Measurements from ENCODE around the gene KIF26A.

Gene KIF26A

GRCh38 chr14:104154246-104154645 is 15.9 kb downstream of the KIF26A start:
- ChIA-PET CTCF (no interaction called here), POLR2A (ENCODE audit: low non-redundant PET) (no interaction called here)
- peak overlapping the region; percentile 78; the same call in 1 of the 2 replicates for H3K27ac ChIP-seq
- TF ChIP-seq, protein P1, sequence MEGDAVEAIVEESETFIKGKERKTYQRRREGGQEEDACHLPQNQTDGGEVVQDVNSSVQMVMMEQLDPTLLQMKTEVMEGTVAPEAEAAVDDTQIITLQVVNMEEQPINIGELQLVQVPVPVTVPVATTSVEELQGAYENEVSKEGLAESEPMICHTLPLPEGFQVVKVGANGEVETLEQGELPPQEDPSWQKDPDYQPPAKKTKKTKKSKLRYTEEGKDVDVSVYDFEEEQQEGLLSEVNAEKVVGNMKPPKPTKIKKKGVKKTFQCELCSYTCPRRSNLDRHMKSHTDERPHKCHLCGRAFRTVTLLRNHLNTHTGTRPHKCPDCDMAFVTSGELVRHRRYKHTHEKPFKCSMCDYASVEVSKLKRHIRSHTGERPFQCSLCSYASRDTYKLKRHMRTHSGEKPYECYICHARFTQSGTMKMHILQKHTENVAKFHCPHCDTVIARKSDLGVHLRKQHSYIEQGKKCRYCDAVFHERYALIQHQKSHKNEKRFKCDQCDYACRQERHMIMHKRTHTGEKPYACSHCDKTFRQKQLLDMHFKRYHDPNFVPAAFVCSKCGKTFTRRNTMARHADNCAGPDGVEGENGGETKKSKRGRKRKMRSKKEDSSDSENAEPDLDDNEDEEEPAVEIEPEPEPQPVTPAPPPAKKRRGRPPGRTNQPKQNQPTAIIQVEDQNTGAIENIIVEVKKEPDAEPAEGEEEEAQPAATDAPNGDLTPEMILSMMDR (conservative IDR thresholded peaks at IDR 0.05; ENCODE audit: low read depth) = no peak
- DNase-seq (ENCODE audit: low spot score) = no peak

DNA sequence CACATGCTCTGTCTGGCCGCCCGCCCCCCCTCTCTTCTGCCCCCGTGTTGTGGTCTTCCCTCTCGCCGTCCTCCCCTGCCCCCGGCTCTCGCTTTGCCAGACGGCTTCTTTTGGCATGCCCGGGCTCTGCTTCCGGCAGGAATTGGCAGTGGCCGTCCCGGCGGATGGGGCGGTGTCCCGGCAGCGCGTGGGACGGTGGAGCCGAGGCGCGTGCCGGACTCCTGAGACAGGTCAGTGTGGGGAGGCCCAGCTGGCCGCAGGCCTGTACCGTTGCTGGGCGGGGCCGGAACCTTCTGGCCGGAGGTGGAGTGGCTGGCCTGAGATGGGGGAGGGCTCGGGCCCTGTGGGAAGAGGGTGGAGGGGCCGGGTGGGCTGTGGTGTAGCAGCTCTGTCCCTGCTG is 17.1 kb downstream of the KIF26A start:
- H3K27ac ChIP-seq = peak overlapping the region; percentile 20; the same call in 1 of the 2 replicates
- DNase-seq (ENCODE audit: low spot score) = no peak
- ChIA-PET POLR2A (ENCODE audit: low non-redundant PET) (no interaction called here), CTCF (interaction anchor here (0.7 kb wide), 1 partner anchor 68 kb away, joined by 3 read pairs; no protein-coding TSS in a partner anchor)
- TF ChIP-seq, protein P1 (conservative IDR thresholded peaks at IDR 0.05; ENCODE audit: low read depth) = no peak

DNA sequence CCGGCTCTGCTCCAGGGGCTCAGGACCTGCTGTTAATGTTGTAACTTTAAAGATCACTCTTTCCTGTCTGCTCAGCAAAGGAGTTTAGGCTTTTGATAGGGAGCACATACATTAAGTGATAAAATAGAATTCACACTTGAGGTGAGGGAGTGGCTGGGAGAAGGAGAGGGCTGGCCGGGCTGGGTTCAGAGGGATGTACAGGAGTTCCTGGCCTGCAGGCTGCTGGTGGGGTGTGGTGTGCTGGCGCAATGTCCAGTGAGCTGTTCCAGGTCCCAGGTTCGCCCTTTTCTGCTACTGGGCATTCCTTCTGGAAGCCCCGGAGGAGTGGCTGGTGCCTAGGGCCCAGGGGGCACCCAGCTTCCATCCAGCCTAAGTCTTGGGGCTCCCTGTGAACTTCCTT is 17.8 kb downstream of the KIF26A start:
- TF ChIP-seq, protein P1 (conservative IDR thresholded peaks at IDR 0.05; ENCODE audit: low read depth) = no peak
- ChIA-PET CTCF (interaction anchor here (0.7 kb wide), 1 partner anchor 67 kb away, joined by 3 read pairs; no protein-coding TSS in a partner anchor), POLR2A (ENCODE audit: low non-redundant PET) (no interaction called here)
- no peak for DNase-seq (ENCODE audit: low spot score)
- peak overlapping the region; percentile 20; the same call in 1 of the 2 replicates for H3K27ac ChIP-seq

DNA sequence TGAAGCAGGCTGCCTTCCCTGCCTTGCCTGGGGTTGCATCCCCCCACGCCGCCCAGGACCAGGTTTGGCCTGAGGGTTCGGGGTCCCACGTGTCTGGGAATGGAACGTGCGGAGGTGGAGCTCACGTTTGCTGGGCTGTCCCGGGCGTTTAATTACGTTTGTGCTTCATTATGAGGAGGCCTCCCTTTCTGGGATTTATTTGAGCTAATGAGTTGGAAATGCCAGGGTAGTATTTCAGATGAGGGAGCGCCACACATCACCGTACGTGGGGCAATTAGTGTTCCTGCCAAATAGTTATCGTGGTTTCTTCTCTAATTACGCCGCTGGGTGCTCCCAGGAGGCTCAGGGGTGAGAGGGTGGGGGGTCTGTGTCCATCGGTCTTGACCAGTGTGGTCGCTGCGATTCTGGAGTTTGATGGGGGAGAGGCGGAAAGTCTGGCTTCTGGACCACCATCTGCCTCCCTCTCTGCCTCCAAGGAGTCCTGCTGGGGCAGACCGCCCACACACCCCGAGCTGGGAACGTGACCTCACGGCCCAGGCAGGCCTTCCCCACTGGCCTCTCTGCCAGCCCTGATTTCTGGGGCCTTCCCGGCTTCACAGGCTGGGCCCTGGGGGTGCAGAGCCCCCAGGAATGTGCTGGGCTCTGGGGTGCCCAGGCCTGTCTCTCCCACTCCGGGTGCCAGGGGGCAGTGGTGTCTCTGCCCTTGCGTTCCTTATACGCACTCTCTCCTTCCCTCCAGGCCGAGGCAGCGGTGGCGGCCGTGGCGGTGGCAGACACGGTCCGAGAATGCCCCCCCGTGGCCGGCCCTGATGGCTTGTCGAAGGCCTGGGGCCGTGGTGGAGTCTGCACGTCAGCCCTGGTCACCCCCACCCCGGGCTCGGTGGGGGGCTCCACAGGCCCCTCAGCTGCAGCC is 18.9 kb downstream of the KIF26A start:
- CTCF ChIA-PET = interaction anchor here (1.3 kb wide), 1 partner anchor 407 kb away, joined by 5 read pairs; no protein-coding TSS in a partner anchor
- TF ChIP-seq, protein P1 (conservative IDR thresholded peaks at IDR 0.05; ENCODE audit: low read depth) = no peak
- POLR2A ChIA-PET (ENCODE audit: low non-redundant PET) = no interaction called here
- H3K27ac ChIP-seq = no peak overlapping the region
- DNase-seq (ENCODE audit: low spot score) = no peak

- no peak for DNase-seq (ENCODE audit: low spot score)
- POLR2A ChIA-PET (ENCODE audit: low non-redundant PET) = no interaction called here
Measured at GRCh38 chr14:104158827-104159798, 20.7 kb downstream of the KIF26A start.

More at GRCh38 chr14:104158827-104159798, 20.7 kb downstream of the KIF26A start:
- CTCF ChIA-PET = interaction anchor here (0.6 to 1.3 kb wide), 2 partner anchors 13 to 405 kb away, joined by 5 read pairs; no protein-coding TSS in a partner anchor
- TF ChIP-seq, protein P1 (conservative IDR thresholded peaks at IDR 0.05; ENCODE audit: low read depth) = no peak
- H3K27ac ChIP-seq = no peak overlapping the region

Measured in RWPE1 (cell line).